ENCODE results near the gene CEP192. TPM values are rescaled to one million over a fixed set of nuclear protein-coding genes. Genes with fewer than 3 reads are reported as not detected.

CEP192 gene
- total RNA-seq, 1 experiment from 2014 or later = 22.4 TPM

- in situ Hi-C loops (cut with HindIII; ENCODE audit: low pct_unique_long_range_greater_than_20kb, low sequenced_read_pairs) = no loop called here
- DNase-seq (ENCODE audit: low read depth, low spot score) = no peak
Observed at GRCh38 chr18:13110559-13110958, 119.4 kb downstream of the CEP192 start.

- peak; percentile 80 for DNase-seq (ENCODE audit: low read depth, low spot score)
- in situ Hi-C loops (cut with HindIII; ENCODE audit: low pct_unique_long_range_greater_than_20kb, low sequenced_read_pairs) = no loop called here
Observed at GRCh38 chr18:13112982-13113381, 121.8 kb downstream of the CEP192 start.

- no peak for DNase-seq (ENCODE audit: low read depth, low spot score)
- in situ Hi-C loops (cut with HindIII; ENCODE audit: low pct_unique_long_range_greater_than_20kb, low sequenced_read_pairs) = no loop called here
Observed at GRCh38 chr18:13120255-13120654, 129.1 kb downstream of the CEP192 start.

- DNase-seq (ENCODE audit: low read depth, low spot score) = no peak
- in situ Hi-C loops (cut with HindIII; ENCODE audit: low pct_unique_long_range_greater_than_20kb, low sequenced_read_pairs) = no loop called here
Observed at GRCh38 chr18:13120983-13121441, 129.8 kb downstream of the CEP192 start.

- in situ Hi-C loops (cut with HindIII; ENCODE audit: low pct_unique_long_range_greater_than_20kb, low sequenced_read_pairs) = no loop called here
- no peak for DNase-seq (ENCODE audit: low read depth, low spot score)
Observed at GRCh38 chr18:13124411-13124810, 133.2 kb downstream of the CEP192 start.

GRCh38 chr18:13125191-13125590, 134.0 kb downstream of the CEP192 start:
- in situ Hi-C loops (cut with HindIII; ENCODE audit: low pct_unique_long_range_greater_than_20kb, low sequenced_read_pairs) = no loop called here
- no peak for DNase-seq (ENCODE audit: low read depth, low spot score)

GRCh38 chr18:13126966-13127598, 135.9 kb downstream of the CEP192 start:
- DNase-seq (ENCODE audit: low read depth, low spot score) = no peak
- in situ Hi-C loops (cut with HindIII; ENCODE audit: low pct_unique_long_range_greater_than_20kb, low sequenced_read_pairs) = no loop called here

GRCh38 chr18:13131283-13131682, 140.1 kb downstream of the CEP192 start:
- peak; percentile 74 for DNase-seq (ENCODE audit: low read depth, low spot score)
- in situ Hi-C loops (cut with HindIII; ENCODE audit: low pct_unique_long_range_greater_than_20kb, low sequenced_read_pairs) = no loop called here

GRCh38 chr18:13134551-13135401, 143.6 kb downstream of the CEP192 start:
- no peak for DNase-seq (ENCODE audit: low read depth, low spot score)
- in situ Hi-C loops (cut with HindIII; ENCODE audit: low pct_unique_long_range_greater_than_20kb, low sequenced_read_pairs) = no loop called here

- in situ Hi-C loops (cut with HindIII; ENCODE audit: low pct_unique_long_range_greater_than_20kb, low sequenced_read_pairs) = no loop called here
Observed at GRCh38 chr18:13136056-13136903, 145.1 kb downstream of the CEP192 start.

GRCh38 chr18:13136904-13137669, 145.9 kb downstream of the CEP192 start:
- in situ Hi-C loops (cut with HindIII; ENCODE audit: low pct_unique_long_range_greater_than_20kb, low sequenced_read_pairs) = no loop called here
- DNase-seq (ENCODE audit: low read depth, low spot score) = no peak

More at GRCh38 chr18:13136056-13136903, 145.1 kb downstream of the CEP192 start:
- no peak for DNase-seq (ENCODE audit: low read depth, low spot score)

GRCh38 chr18:13137670-13138419, 146.7 kb downstream of the CEP192 start:
- no peak for DNase-seq (ENCODE audit: low read depth, low spot score)
- in situ Hi-C loops (cut with HindIII; ENCODE audit: low pct_unique_long_range_greater_than_20kb, low sequenced_read_pairs) = no loop called here

GRCh38 chr18:13138420-13139139, 147.4 kb downstream of the CEP192 start:
- in situ Hi-C loops (cut with HindIII; ENCODE audit: low pct_unique_long_range_greater_than_20kb, low sequenced_read_pairs) = no loop called here
- DNase-seq (ENCODE audit: low read depth, low spot score) = no peak

- in situ Hi-C loops (cut with HindIII; ENCODE audit: low pct_unique_long_range_greater_than_20kb, low sequenced_read_pairs) = no loop called here
- peak; percentile 13 for DNase-seq (ENCODE audit: low read depth, low spot score)
Observed at GRCh38 chr18:13139885-13140450, 148.8 kb downstream of the CEP192 start.

GRCh38 chr18:13141209-13141608, 150.0 kb downstream of the CEP192 start:
- in situ Hi-C loops (cut with HindIII; ENCODE audit: low pct_unique_long_range_greater_than_20kb, low sequenced_read_pairs) = no loop called here
- DNase-seq (ENCODE audit: low read depth, low spot score) = no peak

- no peak for DNase-seq (ENCODE audit: low read depth, low spot score)
- in situ Hi-C loops (cut with HindIII; ENCODE audit: low pct_unique_long_range_greater_than_20kb, low sequenced_read_pairs) = no loop called here
Observed at GRCh38 chr18:13145636-13146190, 154.6 kb downstream of the CEP192 start.

Data from SK-MEL-5 (cell line).